ENCODE data around the gene NKPD1.

DNA sequence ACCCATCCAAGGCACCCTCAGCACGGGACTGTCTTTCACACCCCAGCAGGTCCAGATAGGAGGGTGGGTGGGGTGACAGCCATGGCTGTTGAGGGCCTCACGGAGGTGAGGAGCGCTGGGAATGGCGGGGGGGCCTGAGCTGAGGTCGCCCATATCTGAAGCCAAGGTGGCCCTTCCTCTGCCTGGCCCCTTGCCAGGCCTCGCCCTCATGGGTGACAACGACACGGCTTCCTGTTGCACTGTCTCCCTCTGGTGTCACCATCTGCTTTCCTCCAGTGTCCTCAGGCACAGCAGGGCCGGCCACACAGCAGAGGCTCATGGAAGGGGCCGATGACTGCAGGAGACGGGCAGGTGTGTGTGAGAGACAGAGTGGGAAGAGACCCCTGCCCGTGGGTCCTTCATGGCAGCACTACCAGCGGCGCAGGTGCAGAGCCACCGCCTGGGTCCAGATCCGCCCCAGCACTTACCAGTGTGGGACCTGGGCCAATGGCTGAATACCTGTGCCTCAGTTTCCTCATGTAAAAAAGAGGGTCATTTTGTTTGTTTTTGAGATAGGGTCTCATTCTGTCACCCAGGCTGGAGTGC lies 8.1 kb upstream of the NKPD1 start:
- TF ChIP-seq CTCF (IDR thresholded peaks at IDR 0.05; ENCODE audit: low read depth, low read length, missing input control) (no peak), GABPA (IDR thresholded peaks at IDR 0.05 in 1 of 2, conservative IDR thresholded peaks at IDR 0.05 in 1 of 2) (no peak)
